ENCODE data around the gene TCF7.

Gene TCF7

GRCh38 chr5:134110382-134110781, 4.1 kb upstream of the TCF7 start:
- no peak for TF ChIP-seq CTCF (IDR thresholded peaks at IDR 0.05)
- intact Hi-C loops (cut with DNase I; ENCODE audit: low total_unique reads) = no loop called here

GRCh38 chr5:134111741-134112647, 2.5 kb upstream of the TCF7 start:
- H3K36me3 ChIP-seq = no peaks in the 10 kb centered on the region
- DNase-seq = no peak
- intact Hi-C loops (cut with DNase I; ENCODE audit: low total_unique reads) = no loop called here
- H3K27me3 ChIP-seq = peaks cover 0 to 22% of the 10 kb centered on the region in 2 donors
- no peak overlapping the region for H3K27ac ChIP-seq
- H3K4me1 ChIP-seq = peaks cover 0 to 37% (median 16%) of the 10 kb centered on the region in 4 donors
- no peak overlapping the region for H3K4me3 ChIP-seq
- H3K9me3 ChIP-seq = no peaks in the 10 kb centered on the region
- no peak for TF ChIP-seq CTCF (IDR thresholded peaks at IDR 0.05)

More at GRCh38 chr5:134110382-134110781, 4.1 kb upstream of the TCF7 start:
- no peaks in the 10 kb centered on the region for H3K9me3 ChIP-seq
- H3K4me1 ChIP-seq = peaks cover 0 to 30% (median 15%) of the 10 kb centered on the region in 4 donors
- no peaks in the 10 kb centered on the region for H3K36me3 ChIP-seq
- DNase-seq = no peak
- no peak overlapping the region for H3K4me3 ChIP-seq
- no peak overlapping the region for H3K27ac ChIP-seq
- peaks cover 0 to 22% of the 10 kb centered on the region in 2 donors for H3K27me3 ChIP-seq

- Histone ChIP-seq H3K9me3 (no peaks in the 10 kb centered on the region), H3K27me3 (peaks cover 0 to 22% of the 10 kb centered on the region in 2 donors), H3K27ac (no peak overlapping the region), H3K4me3 (no peak overlapping the region), H3K36me3 (no peaks in the 10 kb centered on the region), H3K4me1 (peaks cover 0 to 33% (median 16%) of the 10 kb centered on the region in 4 donors)
- no peak for TF ChIP-seq CTCF (IDR thresholded peaks at IDR 0.05)
- intact Hi-C loops (cut with DNase I; ENCODE audit: low total_unique reads) = no loop called here
- DNase-seq = no peak
These were observed 1.6 kb upstream of the TCF7 start for GRCh38 chr5:134112726-134113362.

DNA sequence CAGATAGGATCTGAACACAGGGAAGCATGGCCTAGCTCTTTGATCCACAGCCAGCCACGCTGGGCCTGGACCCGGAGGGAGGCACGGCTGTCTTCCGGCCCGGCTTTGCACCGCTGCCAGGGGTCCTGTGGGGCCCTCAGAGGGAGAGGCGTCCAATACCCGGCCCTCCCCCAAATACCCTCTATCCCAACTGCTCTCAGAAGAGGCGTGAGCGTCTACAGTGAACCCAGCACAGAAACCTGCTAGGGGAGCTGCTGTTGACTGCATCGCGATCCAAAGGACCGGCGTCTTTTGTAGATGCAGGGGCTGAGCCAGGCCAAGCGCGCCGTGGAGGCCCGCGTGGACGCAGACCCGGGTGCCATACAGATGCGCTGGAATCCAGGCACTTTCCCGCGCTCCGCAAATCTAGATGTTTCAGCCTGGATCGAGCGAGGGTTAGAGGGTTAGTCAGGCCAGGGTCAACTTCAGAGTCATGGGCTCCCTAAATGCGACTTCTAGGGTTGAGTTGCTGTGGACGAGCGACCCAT, 1.1 kb upstream of the TCF7 start:
- intact Hi-C loops (cut with DNase I; ENCODE audit: low total_unique reads) = no loop called here
- H3K36me3 ChIP-seq = no peaks in the 10 kb centered on the region
- peaks cover 0 to 22% of the 10 kb centered on the region in 2 donors for H3K27me3 ChIP-seq
- no peak for DNase-seq
- no peak overlapping the region for H3K27ac ChIP-seq
- no peaks in the 10 kb centered on the region for H3K9me3 ChIP-seq
- peak overlapping the region; percentile 47 to 62 for H3K4me3 ChIP-seq
- no peak for TF ChIP-seq CTCF (IDR thresholded peaks at IDR 0.05)
- peaks cover 0 to 33% (median 16%) of the 10 kb centered on the region in 4 donors for H3K4me1 ChIP-seq

- no peaks in the 10 kb centered on the region for H3K36me3 ChIP-seq
- H3K4me1 ChIP-seq = peaks cover 0 to 33% (median 16%) of the 10 kb centered on the region in 4 donors
- peak overlapping the region; percentile 47 to 62 for H3K4me3 ChIP-seq
- H3K9me3 ChIP-seq = no peaks in the 10 kb centered on the region
- peaks cover 0 to 18% of the 10 kb centered on the region in 2 donors for H3K27me3 ChIP-seq
- H3K27ac ChIP-seq = peak overlapping the region in 1 of 2 donors; percentile 1
- no peak for TF ChIP-seq CTCF (IDR thresholded peaks at IDR 0.05)
- DNase-seq = no peak
- intact Hi-C loops (cut with DNase I; ENCODE audit: low total_unique reads) = no loop called here
These were observed 665 bp downstream of the TCF7 start for GRCh38 chr5:134114886-134115805.

Data from tibial artery (tissue), 4 donors.